SK-N-SH treated with all-trans-retinoic acid at 6 μM for 48 hours (cell line): ENCODE measurements around the gene CLOCK.

Experiments used
- ARNTL ChIP-seq: fragments of 450-650 bp; formaldehyde crosslinking; IDR thresholded peaks from 2 replicates; pipeline ENCODE4 v1.5.0; 2020; ENCODE audit warnings: low read depth, mild to moderate bottlenecking, moderate library complexity, borderline replicate concordance
- BACH2 ChIP-seq: fragments of 250-450 bp; sonication (Bioruptor Pico); IDR thresholded peaks from 2 replicates; pipeline ENCODE4 v1.9.0; 2021; ENCODE audit warnings: mild to moderate bottlenecking, borderline replicate concordance
- CREB5 ChIP-seq: fragments of 250-450 bp; sonication (Bioruptor Pico); IDR thresholded peaks from 2 replicates; pipeline ENCODE4 v1.5.1; 2020; ENCODE audit warnings: low read depth, mild to moderate bottlenecking, moderate library complexity
- PATZ1 ChIP-seq: fragments of 250-450 bp; sonication (Bioruptor Pico); IDR thresholded peaks from 2 replicates; pipeline ENCODE4 v1.8.0; 2020; ENCODE audit warnings: mild to moderate bottlenecking, moderate library complexity, borderline replicate concordance
- RARB ChIP-seq: fragments of 250-450 bp; sonication (Bioruptor Pico); IDR thresholded peaks from 2 replicates; pipeline ENCODE4 v1.8.0; 2021; ENCODE audit warnings: mild to moderate bottlenecking, moderate library complexity
- SNAI2 ChIP-seq: fragments of 250-450 bp; sonication (Bioruptor Pico); IDR thresholded peaks from 2 replicates; pipeline ENCODE4 v1.5.0; 2020; ENCODE audit warnings: mild to moderate bottlenecking, moderate library complexity
- TCF4 ChIP-seq: fragments of 250-450 bp; sonication (Bioruptor Pico); IDR thresholded peaks from 2 replicates; pipeline ENCODE4 v1.8.0; 2021; ENCODE audit warnings: mild to moderate bottlenecking, moderate library complexity, borderline replicate concordance
- TOX ChIP-seq: fragments of 250-450 bp; sonication (Bioruptor Pico); IDR thresholded peaks from 2 replicates; pipeline ENCODE4 v1.8.0; 2021; ENCODE audit warnings: mild to moderate bottlenecking, moderate library complexity, borderline replicate concordance
- ZFP3 ChIP-seq: fragments of 250-450 bp; sonication (Bioruptor Pico); IDR thresholded peaks from 2 replicates; pipeline ENCODE4 v1.5.0; 2020; ENCODE audit warnings: mild to moderate bottlenecking, moderate library complexity
- ZFP30 ChIP-seq: fragments of 450-650 bp; formaldehyde crosslinking; IDR thresholded peaks from 2 replicates; pipeline ENCODE4 v1.5.0; 2022; ENCODE audit warnings: mild to moderate bottlenecking, moderate library complexity
- ZNF70 ChIP-seq: fragments of 450-650 bp; formaldehyde crosslinking; IDR thresholded peaks from 2 replicates; pipeline ENCODE4 v1.5.0; 2020; ENCODE audit warnings: mild to moderate bottlenecking, moderate library complexity
- TF ChIP-seq, protein P1 (sequence below): fragments of 250-450 bp; sonication (Bioruptor Pico); IDR thresholded peaks from 2 replicates; pipeline ENCODE4 v1.5.0; 2020; ENCODE audit warnings: mild to moderate bottlenecking, moderate library complexity
- TF ChIP-seq, protein P2 (sequence below): fragments of 250-450 bp; sonication (Bioruptor Pico); IDR thresholded peaks from 2 replicates; pipeline ENCODE4 v1.8.0; 2021; ENCODE audit warnings: low read depth, mild to moderate bottlenecking, moderate library complexity, borderline replicate concordance

- no peak for TF ChIP-seq ARNTL
- TF ChIP-seq, protein P1, sequence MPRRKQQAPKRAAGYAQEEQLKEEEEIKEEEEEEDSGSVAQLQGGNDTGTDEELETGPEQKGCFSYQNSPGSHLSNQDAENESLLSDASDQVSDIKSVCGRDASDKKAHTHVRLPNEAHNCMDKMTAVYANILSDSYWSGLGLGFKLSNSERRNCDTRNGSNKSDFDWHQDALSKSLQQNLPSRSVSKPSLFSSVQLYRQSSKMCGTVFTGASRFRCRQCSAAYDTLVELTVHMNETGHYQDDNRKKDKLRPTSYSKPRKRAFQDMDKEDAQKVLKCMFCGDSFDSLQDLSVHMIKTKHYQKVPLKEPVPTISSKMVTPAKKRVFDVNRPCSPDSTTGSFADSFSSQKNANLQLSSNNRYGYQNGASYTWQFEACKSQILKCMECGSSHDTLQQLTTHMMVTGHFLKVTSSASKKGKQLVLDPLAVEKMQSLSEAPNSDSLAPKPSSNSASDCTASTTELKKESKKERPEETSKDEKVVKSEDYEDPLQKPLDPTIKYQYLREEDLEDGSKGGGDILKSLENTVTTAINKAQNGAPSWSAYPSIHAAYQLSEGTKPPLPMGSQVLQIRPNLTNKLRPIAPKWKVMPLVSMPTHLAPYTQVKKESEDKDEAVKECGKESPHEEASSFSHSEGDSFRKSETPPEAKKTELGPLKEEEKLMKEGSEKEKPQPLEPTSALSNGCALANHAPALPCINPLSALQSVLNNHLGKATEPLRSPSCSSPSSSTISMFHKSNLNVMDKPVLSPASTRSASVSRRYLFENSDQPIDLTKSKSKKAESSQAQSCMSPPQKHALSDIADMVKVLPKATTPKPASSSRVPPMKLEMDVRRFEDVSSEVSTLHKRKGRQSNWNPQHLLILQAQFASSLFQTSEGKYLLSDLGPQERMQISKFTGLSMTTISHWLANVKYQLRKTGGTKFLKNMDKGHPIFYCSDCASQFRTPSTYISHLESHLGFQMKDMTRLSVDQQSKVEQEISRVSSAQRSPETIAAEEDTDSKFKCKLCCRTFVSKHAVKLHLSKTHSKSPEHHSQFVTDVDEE = no peak
- no peak for TF ChIP-seq SNAI2
- no peak for TF ChIP-seq RARB (CRISPR knock-in tag)
- TF ChIP-seq ZFP30 (CRISPR knock-in tag) = no peak
- TF ChIP-seq PATZ1 = no peak
- no peak for TF ChIP-seq CREB5 (CRISPR knock-in tag)
- no peak for TF ChIP-seq BACH2
- no peak for TF ChIP-seq TOX (CRISPR knock-in tag)
- TF ChIP-seq ZNF70 = no peak
- TF ChIP-seq, protein P2, sequence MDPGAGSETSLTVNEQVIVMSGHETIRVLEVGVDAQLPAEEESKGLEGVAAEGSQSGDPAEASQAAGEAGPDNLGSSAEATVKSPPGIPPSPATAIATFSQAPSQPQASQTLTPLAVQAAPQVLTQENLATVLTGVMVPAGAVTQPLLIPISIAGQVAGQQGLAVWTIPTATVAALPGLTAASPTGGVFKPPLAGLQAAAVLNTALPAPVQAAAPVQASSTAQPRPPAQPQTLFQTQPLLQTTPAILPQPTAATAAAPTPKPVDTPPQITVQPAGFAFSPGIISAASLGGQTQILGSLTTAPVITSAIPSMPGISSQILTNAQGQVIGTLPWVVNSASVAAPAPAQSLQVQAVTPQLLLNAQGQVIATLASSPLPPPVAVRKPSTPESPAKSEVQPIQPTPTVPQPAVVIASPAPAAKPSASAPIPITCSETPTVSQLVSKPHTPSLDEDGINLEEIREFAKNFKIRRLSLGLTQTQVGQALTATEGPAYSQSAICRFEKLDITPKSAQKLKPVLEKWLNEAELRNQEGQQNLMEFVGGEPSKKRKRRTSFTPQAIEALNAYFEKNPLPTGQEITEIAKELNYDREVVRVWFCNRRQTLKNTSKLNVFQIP (CRISPR knock-in tag) = no peak
- no peak for TF ChIP-seq TCF4 (CRISPR knock-in tag)
- TF ChIP-seq ZFP3 (CRISPR knock-in tag) = no peak
These were observed 100.2 kb downstream of the CLOCK start for GRCh38 chr4:55446578-55446922.
